Activated CD4-positive, alpha-beta T cell treated with anti-CD3 and anti-CD28 coated beads, Interleukin-2, amount 50 U/mL, for 24 hours (primary cell): ENCODE measurements around the gene FAM187B.
"Not testable (repeated sequence)": the region's sequence is repeated elsewhere in the genome, so short reads cannot be mapped to it uniquely, and the experiment has no call there.

Experiments used
- DNase-seq, 2 donors: peaks; one replicate each; pipeline ENCODE4 v3.0.0-alpha.2; 2020; ENCODE audit warnings: low read depth in 1 of 2, low spot score in 1 of 2

Gene FAM187B

DNA sequence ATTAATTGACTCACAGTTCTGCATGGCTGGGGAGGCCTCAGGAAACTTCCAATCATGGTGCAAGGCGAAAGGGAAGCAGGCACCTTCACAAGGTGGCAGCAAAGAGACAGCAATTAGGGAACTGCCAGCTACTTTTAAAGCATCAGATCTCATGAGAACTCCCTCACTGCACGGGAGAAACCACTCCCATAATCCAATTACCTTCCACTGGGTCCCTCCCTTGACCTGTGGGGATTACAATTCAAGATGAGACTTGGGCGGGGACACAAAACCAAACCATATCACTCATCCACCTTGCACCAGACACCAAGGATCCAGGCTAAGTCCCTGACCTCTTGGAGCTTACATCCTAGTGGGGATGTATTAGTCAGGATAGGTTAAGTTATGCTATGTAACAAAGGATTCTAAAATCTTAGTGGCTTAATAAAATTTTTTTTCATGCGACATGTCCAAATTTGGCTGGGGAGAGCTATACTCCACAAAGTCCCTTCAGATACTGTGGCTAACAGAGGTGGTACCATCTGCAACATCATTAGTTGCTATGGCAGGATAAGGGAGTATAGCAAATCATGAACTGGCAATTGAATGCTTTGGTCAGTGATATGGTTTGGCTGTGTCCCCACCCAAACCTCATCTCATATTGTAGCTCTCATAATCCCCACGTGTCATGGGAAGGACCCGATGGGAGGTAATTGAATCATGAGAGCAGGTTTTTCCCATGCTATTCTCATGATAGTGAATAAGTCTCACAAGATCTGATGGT is 8.3 kb upstream of the FAM187B start:
- no peak for DNase-seq

- DNase-seq, result no peak
Measured at GRCh38 chr19:35232912-35233311, 4.4 kb upstream of the FAM187B start.

GRCh38 chr19:35231956-35232645 is 3.6 kb upstream of the FAM187B start:
- no peak for DNase-seq

DNA sequence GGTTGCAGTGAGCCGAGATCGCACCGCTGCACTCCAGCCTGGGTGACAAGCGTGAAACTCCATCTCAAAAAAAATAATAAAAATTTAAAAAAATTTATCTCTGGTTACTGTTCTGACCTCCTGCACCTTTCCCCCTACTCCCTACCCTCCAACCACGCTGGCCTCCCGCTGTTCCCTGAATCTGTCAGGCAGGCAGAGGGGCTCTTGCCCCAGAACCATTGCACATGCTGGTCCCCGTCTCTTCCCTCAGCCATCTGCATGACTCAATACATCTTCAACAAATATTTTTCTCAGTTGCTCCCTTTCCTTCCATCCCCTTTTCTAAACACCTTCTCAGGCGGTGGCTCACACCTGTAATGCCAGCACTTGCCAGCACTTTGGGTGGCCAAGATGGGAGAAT is 1.1 kb upstream of the FAM187B start:
- DNase-seq, result no peak

DNA sequence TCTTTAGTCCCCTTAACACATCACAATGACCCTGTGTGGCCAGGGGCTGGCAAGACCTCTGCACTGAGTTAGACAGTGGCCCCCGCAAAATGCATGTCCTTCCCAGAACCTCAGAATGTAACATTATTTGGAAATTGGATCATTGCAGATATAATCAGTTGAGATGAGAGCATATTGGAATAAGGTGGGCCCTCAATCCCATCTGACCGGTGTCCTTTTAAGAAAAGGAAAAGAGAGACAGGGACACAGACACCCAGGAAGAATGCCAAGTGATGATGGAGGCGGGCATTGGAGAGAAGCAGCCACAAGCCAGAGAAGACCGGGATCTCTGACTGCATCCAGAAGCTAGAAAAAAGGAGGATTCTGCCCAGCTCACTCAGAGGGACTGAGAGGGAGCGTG is 1.8 kb downstream of the FAM187B start:
- DNase-seq, result no peak

DNA sequence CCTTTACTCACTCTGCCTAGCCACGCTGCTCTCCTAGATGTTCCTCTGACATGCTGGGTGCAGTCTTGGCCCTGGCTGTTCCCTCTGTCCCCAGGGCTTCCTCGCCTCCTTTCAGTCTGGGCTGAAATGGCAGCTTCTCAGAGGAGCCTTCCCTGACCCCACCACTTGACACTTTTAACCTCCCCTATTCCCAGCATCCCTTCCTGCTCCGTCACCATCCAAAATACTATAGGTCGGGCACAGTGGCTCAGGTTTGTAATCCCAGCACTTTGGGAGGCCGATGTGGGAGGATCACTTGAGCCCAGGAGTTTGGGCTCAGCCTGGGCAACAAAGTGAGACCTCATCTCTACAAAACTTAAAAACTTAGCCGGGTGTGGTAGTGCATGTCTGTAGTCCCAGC is 2.6 kb downstream of the FAM187B start:
- no peak for DNase-seq

DNA sequence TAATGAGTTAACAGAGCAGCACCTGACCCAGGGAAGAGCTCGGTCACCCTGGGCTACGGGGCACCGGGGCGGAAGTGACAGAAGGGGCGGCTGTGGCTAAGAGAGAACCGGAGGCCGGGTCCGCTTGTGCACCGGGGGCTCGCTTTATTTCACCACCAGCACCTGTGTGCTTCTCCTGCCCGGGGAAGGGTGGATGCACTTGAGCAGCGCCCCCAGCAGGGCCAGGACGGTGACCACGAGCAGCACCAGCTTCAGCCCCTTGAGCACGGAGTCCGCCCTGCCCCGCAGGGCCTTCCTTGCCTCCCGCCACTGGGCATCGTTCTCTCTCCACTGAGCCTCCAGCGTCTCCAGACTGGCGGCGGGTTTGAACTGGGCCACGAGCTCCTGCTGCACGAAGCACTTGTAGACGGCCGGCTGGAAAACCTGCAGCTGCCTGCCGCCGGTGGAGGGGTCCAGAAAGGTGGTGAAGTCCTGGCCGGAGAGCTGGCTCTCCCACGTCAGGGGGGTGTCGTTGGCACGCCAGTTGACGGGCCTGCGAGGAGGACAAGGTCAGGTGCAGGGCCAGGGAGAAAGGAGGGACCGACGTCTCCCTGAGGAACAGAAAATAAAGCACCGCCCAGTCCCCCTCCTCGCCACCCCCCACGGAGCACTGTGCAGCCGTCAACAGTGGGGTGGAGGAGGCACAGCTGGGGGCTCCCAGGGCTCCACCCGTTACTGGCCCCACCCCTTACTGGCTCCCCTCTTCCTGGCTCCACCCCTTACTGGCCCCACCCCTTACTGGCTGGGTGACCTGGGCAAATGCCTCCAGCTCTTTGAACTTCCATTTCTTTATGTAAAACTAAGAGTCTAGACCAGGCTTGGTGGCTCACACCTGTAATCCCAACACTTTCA is 3.6 kb downstream of the FAM187B start:
- DNase-seq, result no peak

- no peak for DNase-seq
Measured at GRCh38 chr19:35223862-35224505, 4.6 kb downstream of the FAM187B start.

GRCh38 chr19:35223084-35223790 is 5.3 kb downstream of the FAM187B start:
- no peak for DNase-seq

GRCh38 chr19:35222373-35223015 is 6.0 kb downstream of the FAM187B start:
- no peak for DNase-seq

- not testable (repeated sequence) for DNase-seq
Measured at GRCh38 chr19:35220973-35221590, 7.5 kb downstream of the FAM187B start.

- no peak for DNase-seq
Measured at GRCh38 chr19:35220315-35220921, 8.1 kb downstream of the FAM187B start.

DNA sequence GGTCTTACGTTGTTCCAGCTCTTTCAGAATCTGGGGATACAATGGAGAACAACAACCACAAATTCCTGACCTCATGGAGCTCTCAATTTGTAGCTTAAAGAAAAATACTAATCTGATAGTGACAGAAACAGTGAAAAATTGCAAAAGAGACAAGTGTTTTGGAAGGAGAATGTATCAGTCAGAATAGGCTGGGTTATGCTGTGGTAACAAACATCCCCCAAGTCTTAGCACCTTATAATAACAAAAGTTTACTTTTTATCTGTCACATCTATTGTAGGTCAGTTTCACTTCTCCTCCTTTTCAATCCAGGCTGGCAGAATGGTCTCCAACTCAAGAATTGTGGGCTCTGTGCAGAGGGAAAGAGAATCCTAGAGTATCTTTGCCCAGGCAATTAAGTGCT is 9.5 kb downstream of the FAM187B start:
- DNase-seq, result no peak

DNA sequence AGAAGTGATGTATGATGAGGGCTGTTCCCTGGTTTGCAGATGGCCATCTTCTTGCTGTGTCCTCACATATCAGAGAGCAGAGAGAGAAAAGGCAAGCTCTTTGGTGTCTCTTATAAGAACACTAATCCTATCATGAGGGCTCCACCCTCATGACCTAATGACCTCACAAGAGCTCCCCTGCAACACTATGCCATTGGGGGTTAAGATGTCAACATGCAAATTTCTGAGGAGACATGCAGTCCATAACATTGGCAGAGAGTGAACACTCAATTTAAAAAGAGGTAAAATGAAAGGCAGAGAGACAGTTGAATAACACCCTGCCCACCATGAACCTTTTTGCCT is 10.9 kb downstream of the FAM187B start:
- DNase-seq, result no peak

- no peak for DNase-seq
Measured at GRCh38 chr19:35216833-35217648, 11.5 kb downstream of the FAM187B start.

GRCh38 chr19:35216016-35216832 is 12.3 kb downstream of the FAM187B start:
- DNase-seq, result no peak

GRCh38 chr19:35214766-35215422 is 13.6 kb downstream of the FAM187B start:
- no peak for DNase-seq
